SIG-M5 treated with dmso at 0.1 percent for 504 hours (cell line): ENCODE measurements around the gene WDR59.
"Not testable (repeated sequence)": the region's sequence is repeated elsewhere in the genome, so short reads cannot be mapped to it uniquely, and the experiment has no call there.

ENCODE experiments used
- DNase-seq: peaks from one replicate; lab custom pipeline; 2025; ENCODE audit not compliant: unreplicated experiment; lab: John Stamatoyannopoulos, UW

The WDR59 gene

DNA sequence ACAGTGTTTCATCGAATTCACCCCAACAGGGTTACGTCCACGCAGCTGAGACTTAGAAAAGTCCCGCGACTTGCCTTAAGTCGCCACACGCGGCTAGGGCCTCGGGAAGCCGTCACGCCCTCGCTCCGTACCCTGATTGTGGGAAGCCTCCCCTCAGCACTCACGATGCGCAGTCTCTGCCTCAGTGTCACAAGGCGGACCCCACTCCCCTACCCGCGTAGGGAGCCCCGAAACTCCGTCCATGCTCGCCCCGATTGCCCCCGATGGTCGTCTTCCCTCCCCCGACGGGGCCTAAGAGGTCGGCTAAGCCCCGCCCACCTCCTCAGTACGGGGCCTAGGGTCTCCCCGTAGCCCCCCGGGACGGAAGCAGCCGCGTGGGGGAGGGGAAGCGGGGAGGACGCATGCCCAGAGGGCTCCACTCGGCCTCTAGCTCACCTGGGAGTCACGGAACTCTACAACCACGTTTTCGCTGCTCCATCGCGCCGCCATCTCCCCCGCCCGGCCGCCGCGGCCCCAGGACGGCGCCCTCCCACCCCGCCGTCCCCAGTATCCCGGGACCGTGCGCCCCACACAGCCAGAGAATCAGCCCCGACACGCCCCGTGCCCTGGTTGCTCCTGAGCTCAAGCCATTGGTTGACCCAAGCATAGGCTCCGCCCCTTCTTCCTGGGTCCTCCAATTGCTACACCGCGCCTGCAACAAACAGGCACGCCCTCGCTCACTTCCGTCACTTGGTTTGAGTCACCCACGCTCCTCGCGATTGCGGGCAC is at the start of gene WDR59:
TSS of gene WDR59 (minus strand) at position 595 of the 768 bp plus-strand sequence. CDS start at position 489, 106 bp downstream.
- peak; percentile 99 for DNase-seq

DNA sequence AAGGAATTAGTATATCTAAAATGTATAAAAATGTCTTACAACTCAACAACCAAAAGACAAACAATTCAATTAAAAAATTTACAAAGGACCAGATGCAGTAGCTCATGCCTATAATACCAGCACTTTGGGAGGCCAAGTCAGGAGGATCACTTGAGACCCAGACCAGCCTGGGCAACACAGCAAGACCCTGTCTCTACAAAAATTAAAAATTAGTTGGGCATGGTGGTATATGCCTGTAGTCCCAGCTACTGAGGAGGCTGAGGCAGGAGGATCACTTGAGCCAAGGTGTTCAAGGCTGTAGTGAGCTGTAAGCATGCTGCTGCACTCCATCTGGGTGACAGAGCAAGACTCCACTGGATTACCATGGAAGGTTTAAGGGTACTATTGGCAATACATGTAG is 47.7 kb upstream of the WDR59 start:
- no peak for DNase-seq

GRCh38 chr16:75029854-75030253 is 44.9 kb upstream of the WDR59 start:
- DNase-seq, result no peak

- no peak for DNase-seq
Measured at GRCh38 chr16:75028544-75029135, 43.7 kb upstream of the WDR59 start.

GRCh38 chr16:75027520-75028300 is 42.8 kb upstream of the WDR59 start:
- DNase-seq, result no peak

GRCh38 chr16:75026892-75027391 is 42.0 kb upstream of the WDR59 start:
- DNase-seq, result no peak

- not testable (repeated sequence) for DNase-seq
Measured at GRCh38 chr16:75026239-75026891, 41.4 kb upstream of the WDR59 start.

- DNase-seq, result no peak
Measured at GRCh38 chr16:75025761-75026160, 40.8 kb upstream of the WDR59 start.

- DNase-seq, result no peak
Measured at GRCh38 chr16:75024594-75024993, 39.7 kb upstream of the WDR59 start.

- no peak for DNase-seq
Measured at GRCh38 chr16:75024182-75024581, 39.3 kb upstream of the WDR59 start.

DNA sequence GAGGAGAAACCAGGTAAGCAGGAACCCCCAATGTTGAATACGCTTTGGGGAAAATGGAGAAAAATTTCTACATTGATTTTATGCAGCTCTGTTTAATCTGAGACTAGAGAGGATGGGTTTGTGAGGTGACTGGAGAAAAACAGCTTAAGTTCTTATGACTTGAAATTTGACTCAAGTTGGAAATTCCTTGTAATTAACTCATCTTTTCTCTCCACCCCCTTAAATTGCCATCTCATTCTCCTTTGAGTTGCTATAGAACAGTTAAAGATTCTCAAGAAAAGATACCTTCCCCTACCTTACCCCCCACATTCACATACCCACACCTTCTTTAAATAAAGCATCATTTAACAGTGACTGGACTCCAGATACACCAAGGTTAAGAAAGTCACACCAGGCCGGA is 38.1 kb upstream of the WDR59 start:
- no peak for DNase-seq

- DNase-seq, result no peak
Measured at GRCh38 chr16:75022567-75022966, 37.6 kb upstream of the WDR59 start.

DNA sequence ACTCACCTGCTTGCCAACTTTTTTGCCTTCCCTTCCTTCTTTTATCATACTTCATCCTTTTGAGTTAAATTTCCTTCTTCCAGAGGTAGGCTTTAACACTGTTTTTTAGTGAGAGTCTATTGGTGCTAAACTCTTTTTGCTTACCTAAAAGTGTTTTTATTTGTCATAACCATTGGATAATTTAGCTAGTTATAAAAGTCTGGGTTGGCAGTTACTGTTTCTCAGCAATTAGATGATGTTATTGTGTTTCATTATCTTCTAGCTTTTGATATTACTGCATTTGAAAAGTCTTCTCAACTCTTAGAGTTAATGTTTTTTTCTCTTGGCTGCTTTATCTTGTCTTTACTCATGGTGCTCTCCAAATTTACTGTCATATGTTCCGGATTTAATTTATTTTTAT is 36.5 kb upstream of the WDR59 start:
- DNase-seq, result no peak

- DNase-seq, result no peak
Measured at GRCh38 chr16:75019586-75019985, 34.7 kb upstream of the WDR59 start.

GRCh38 chr16:75019007-75019406 is 34.1 kb upstream of the WDR59 start:
- DNase-seq, result no peak

GRCh38 chr16:75017670-75018525 is 33.0 kb upstream of the WDR59 start:
- DNase-seq, result no peak

- DNase-seq, result not testable (repeated sequence)
Measured at GRCh38 chr16:75016451-75017081, 31.6 kb upstream of the WDR59 start.

GRCh38 chr16:75014318-75014717 is 29.4 kb upstream of the WDR59 start:
- DNase-seq, result no peak

GRCh38 chr16:75013123-75013522 is 28.2 kb upstream of the WDR59 start:
- DNase-seq, result not testable (repeated sequence)
